Measurements from ENCODE around the gene CD200.

- TF ChIP-seq CTCF (IDR thresholded peaks at IDR 0.05) (no peak), REST (IDR thresholded peaks at IDR 0.05) (no peak), RFX5 (IDR thresholded peaks at IDR 0.05) (no peak)
Observed at GRCh38 chr3:112339134-112339533, 6.2 kb downstream of the CD200 start.

Measured in A549 (cell line).